ENCODE measurements around the gene PCDH19.

PCDH19 gene

GRCh38 chrX:100289066-100289558 lies 121.0 kb downstream of the PCDH19 start:
- no peak for DNase-seq

- no peak for DNase-seq
Observed at GRCh38 chrX:100277231-100277630, 132.8 kb downstream of the PCDH19 start.

- no peak for DNase-seq
Observed at GRCh38 chrX:100274916-100275315, 135.2 kb downstream of the PCDH19 start.

GRCh38 chrX:100265179-100265578 lies 144.9 kb downstream of the PCDH19 start:
- DNase-seq, result no peak

- no peak for DNase-seq
Observed at GRCh38 chrX:100264200-100264599, 145.9 kb downstream of the PCDH19 start.

GRCh38 chrX:100263650-100264049 lies 146.4 kb downstream of the PCDH19 start:
- no peak for DNase-seq

GRCh38 chrX:100248885-100249493 lies 161.1 kb downstream of the PCDH19 start:
- no peak for DNase-seq

- no peak for DNase-seq
Observed at GRCh38 chrX:100247826-100248225, 162.2 kb downstream of the PCDH19 start.

- DNase-seq, result no peak
Observed at GRCh38 chrX:100244681-100245080, 165.4 kb downstream of the PCDH19 start.
